HCT116 (cell line): ENCODE results near the gene S100PBP. TPM values are rescaled to one million over a fixed set of nuclear protein-coding genes. Genes with fewer than 3 reads are reported as not detected.

Experiments used
- ATAC-seq: fragments of 200-7000 bp; cut with Tn5 transposase; 2 replicates; pipeline ENCODE4 v1.9.1; 2020; ENCODE audit warnings: mild to moderate bottlenecking, moderate library complexity
- BruUV-seq: library from RNA; stranded (reverse); fragments of 400-500 nt; replicated peaks from 2 replicates; lab custom pipeline; 2021; lab: Mats Ljungman, UMichigan
- CTCF ChIA-PET: fragments of 300-600 bp; sonication (Branson Sonifier 250); formaldehyde crosslinking; loops from one replicate; lab custom pipeline; 2021; ENCODE audit warnings: antibody characterized with exemption; lab: Charles Lee
- POLR2A ChIA-PET: fragments of 300-600, 350-600 bp; sonication (Branson Sonifier 250); formaldehyde crosslinking; loops from one replicate; lab custom pipeline; 2021; ENCODE audit warnings: antibody characterized with exemption; lab: Charles Lee
- RAD21 ChIA-PET, 2 experiments: fragments of 300-600 bp; sonication (Branson Sonifier 250); formaldehyde crosslinking; loops; one replicate each; lab custom pipeline; 2023; ENCODE audit warnings: low total read pairs in 2 of 2; ENCODE audit not compliant: uncharacterized antibody in 2 of 2, unreplicated experiment in 2 of 2, low non-redundant PET in 1 of 2; lab: Charles Lee
- DNase-seq: peaks from one replicate; pipeline ENCODE4 v3.0.0-alpha.2; 2010; ENCODE audit warnings: low read depth, low spot score
- H2AFZ ChIP-seq: fragments of 200-600 bp; shearing (Covaris generic), sonication (generic); 2 replicates; pipeline ENCODE4 v1.6.1; 2017; ENCODE audit warnings: low read depth, mixed run types, mixed read lengths, antibody characterized with exemption, low read length; ENCODE audit not compliant: poor library complexity, severe bottlenecking
- H3K27ac ChIP-seq: 2 replicates; pipeline ENCODE4 v1.5.1; 2012; ENCODE audit warnings: low read depth, low read length
- H3K27me3 ChIP-seq: fragments of 200-600 bp; sonication (generic); 2 replicates; pipeline ENCODE4 v1.6.1; 2016; ENCODE audit warnings: mixed run types, low read length, mixed read lengths; ENCODE audit not compliant: insufficient read depth
- H3K36me3 ChIP-seq, 2 experiments: fragments of 200-500 bp in 1 of 2; fragments of 200-600 bp in 1 of 2; sonication (Bioruptor generic) in 1 of 2; sonication (generic) in 1 of 2; 2 replicates each; pipeline versions ENCODE4 v1.5.1 to v1.6.1; 2014 to 2016; ENCODE audit warnings: low read length in 2 of 2, inconsistent platforms in 1 of 2, mixed read lengths in 1 of 2, mixed run types in 1 of 2; ENCODE audit not compliant: insufficient read depth in 2 of 2, control insufficient read depth in 1 of 2
- H3K4me1 ChIP-seq, 2 experiments: fragments of 200-600 bp in 1 of 2; sonication (generic) in 1 of 2; 2 replicates each; pipeline versions ENCODE4 v1.5.1 to v1.6.1; 2012 to 2017; ENCODE audit warnings: low read length in 2 of 2, inconsistent platforms in 1 of 2, mild to moderate bottlenecking in 1 of 2, mixed read lengths in 1 of 2, mixed run types in 1 of 2, moderate library complexity in 1 of 2; ENCODE audit not compliant: insufficient read depth in 2 of 2, control insufficient read depth in 1 of 2
- H3K4me2 ChIP-seq: fragments of 200-600 bp; sonication (generic); 2 replicates; pipeline ENCODE4 v1.6.1; 2017; ENCODE audit warnings: mixed run types, low read length, mixed read lengths
- H3K4me3 ChIP-seq, 2 experiments: fragments of 200-600 bp in 1 of 2; sonication (generic) in 1 of 2; replicated peaks in 1 of 2; 2 replicates each; pipeline ENCODE4 v1.5.1; 2011 to 2016; ENCODE audit warnings: low read length in 2 of 2, control low read depth in 1 of 2, low read depth in 1 of 2, mild to moderate bottlenecking in 1 of 2, mixed read lengths in 1 of 2, mixed run types in 1 of 2
- H3K79me2 ChIP-seq: fragments of 200-600 bp; sonication (generic); 2 replicates; pipeline ENCODE4 v1.6.1; 2017; ENCODE audit warnings: mild to moderate bottlenecking, mixed run types, low read length, moderate library complexity, mixed read lengths; ENCODE audit not compliant: insufficient read depth
- H3K9ac ChIP-seq: fragments of 200-600 bp; sonication (generic); 2 replicates; pipeline ENCODE4 v1.6.1; 2016; ENCODE audit warnings: low read length, mixed read lengths
- H3K9me2 ChIP-seq: fragments of 200-600 bp; sonication (generic), shearing (Covaris generic); 2 replicates; pipeline ENCODE4 v1.6.1; 2017; ENCODE audit warnings: mixed run types, mild to moderate bottlenecking, moderate library complexity; ENCODE audit not compliant: insufficient read depth
- H3K9me3 ChIP-seq, 2 experiments: fragments of 200-500 bp in 1 of 2; fragments of 200-600 bp in 1 of 2; sonication (Bioruptor generic) in 1 of 2; sonication (generic) in 1 of 2; 2 replicates each; pipeline ENCODE4 v1.6.1; 2014 to 2017; ENCODE audit warnings: low read length in 2 of 2, mixed read lengths in 2 of 2, inconsistent platforms in 1 of 2, low read depth in 1 of 2, mild to moderate bottlenecking in 1 of 2, mixed run types in 1 of 2, moderate library complexity in 1 of 2; ENCODE audit not compliant: control insufficient read depth in 1 of 2, insufficient read depth in 1 of 2
- H4K20me1 ChIP-seq: fragments of 200-600 bp; sonication (generic), shearing (Covaris generic); 2 replicates; pipeline ENCODE4 v1.6.1; 2017; ENCODE audit warnings: mixed run types, mild to moderate bottlenecking, moderate library complexity; ENCODE audit not compliant: insufficient read depth
- CEBPB ChIP-seq: IDR thresholded peaks from 2 replicates; pipeline ENCODE4 v1.6.1; 2012; ENCODE audit warnings: low read depth
- EGR1 ChIP-seq: IDR thresholded peaks from 2 replicates; pipeline ENCODE4 v1.6.1; 2012; ENCODE audit warnings: low read depth
- ELF1 ChIP-seq: IDR thresholded peaks from 2 replicates; pipeline ENCODE4 v1.6.1; 2012; ENCODE audit warnings: low read depth, borderline replicate concordance
- POLR2AphosphoS5 ChIP-seq: IDR thresholded peaks from 2 replicates; pipeline ENCODE4 v1.6.1; 2011; ENCODE audit warnings: mild to moderate bottlenecking, low read depth, low read length, moderate library complexity
- TCF7L2 ChIP-seq: IDR thresholded peaks from 2 replicates; pipeline ENCODE4 v1.7.0; 2011; ENCODE audit warnings: borderline replicate concordance, inconsistent platforms; ENCODE audit not compliant: insufficient read depth, insufficient read length; ENCODE audit errors: extremely low read depth
- ZNF274 ChIP-seq: fragments of 200-500 bp; sonication (Bioruptor generic); IDR thresholded peaks from 2 replicates; pipeline ENCODE4 v1.6.1; 2014; ENCODE audit warnings: mild to moderate bottlenecking, low read depth, low read length, inconsistent platforms
- intact Hi-C: fragments of 100-400 bp; cut with micrococcal nuclease; formaldehyde crosslinking; loops from 2 replicates; pipeline ENCODE4 v1.10.0; 2022
- total RNA-seq: library from RNA; stranded (reverse); gene quantifications from one replicate; pipeline ENCODE4 v1.2.1, GENCODE V29; 2021; ENCODE audit not compliant: unreplicated experiment
- TF ChIP-seq, protein P1 (sequence below): IDR thresholded peaks from 2 replicates; pipeline ENCODE4 v1.6.1; 2012; ENCODE audit warnings: low read depth
- TF ChIP-seq, protein P2 (sequence below), 3 experiments: fragments of 200-600 bp in 1 of 3; sonication (generic) in 1 of 3; IDR thresholded peaks in 2 of 3; conservative IDR thresholded peaks in 1 of 3; 2 replicates each; pipeline ENCODE4 v1.5.1; 2012 to 2017; ENCODE audit warnings: low read depth in 2 of 3, low read length in 2 of 3, antibody characterized with exemption in 1 of 3, borderline replicate concordance in 1 of 3, control low read depth in 1 of 3, mild to moderate bottlenecking in 1 of 3, mixed read lengths in 1 of 3, mixed run types in 1 of 3, moderate library complexity in 1 of 3; ENCODE audit not compliant: insufficient read depth in 1 of 3
- TF ChIP-seq, protein P3 (sequence below): IDR thresholded peaks from 2 replicates; pipeline ENCODE4 v1.6.1; 2011; ENCODE audit warnings: mild to moderate bottlenecking, low read length, moderate library complexity; ENCODE audit not compliant: insufficient replicate concordance; ENCODE audit errors: extremely low read depth

S100PBP gene
- total RNA-seq, 1 experiment from 2014 or later: 38.2 TPM

DNA sequence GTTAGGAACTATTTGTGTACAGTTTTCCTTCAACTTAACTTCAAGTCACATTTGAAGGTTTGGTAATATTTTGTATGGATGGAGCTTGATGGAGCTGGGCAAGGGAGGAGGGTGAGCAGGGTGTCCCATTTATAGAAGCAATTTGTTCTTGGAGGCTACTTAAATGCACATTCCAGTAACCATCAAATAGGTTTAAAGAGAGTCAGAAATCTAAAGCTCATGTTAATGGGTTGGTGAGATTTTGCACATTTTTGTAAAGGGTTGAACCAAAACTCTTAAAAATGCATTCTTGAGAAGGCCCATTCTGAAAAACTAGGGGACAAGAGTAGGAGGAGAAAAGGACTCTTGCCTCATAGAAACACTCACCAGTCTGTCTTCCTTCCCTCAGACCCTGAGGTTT, 43.1 kb downstream of the S100PBP start:
- Histone ChIP-seq H3K9me3 (no peaks in the 10 kb centered on the region), H2AFZ (no peak overlapping the region), H3K27ac (no peak overlapping the region), H3K4me2 (no peak overlapping the region), H3K79me2 (no peaks in the 10 kb centered on the region), H4K20me1 (no peaks in the 10 kb centered on the region; the same call in 1 of the 2 replicates), H3K4me1 (no peaks in the 10 kb centered on the region), H3K9me2 (no peaks in the 10 kb centered on the region), H3K27me3 (no peaks in the 10 kb centered on the region), H3K4me3 (no peak overlapping the region), H3K9ac (no peak overlapping the region), H3K36me3 (peaks cover 13 to 14% of the 10 kb centered on the region in 2 experiments; a peak in 2 of 4 replicates)
- CTCF ChIA-PET: no interaction called here
- TF ChIP-seq EGR1 (no peak), CEBPB (no peak), POLR2AphosphoS5 (no peak), ELF1 (no peak), ZNF274 (no peak), TCF7L2 (no peak)
- TF ChIP-seq, protein P1, sequence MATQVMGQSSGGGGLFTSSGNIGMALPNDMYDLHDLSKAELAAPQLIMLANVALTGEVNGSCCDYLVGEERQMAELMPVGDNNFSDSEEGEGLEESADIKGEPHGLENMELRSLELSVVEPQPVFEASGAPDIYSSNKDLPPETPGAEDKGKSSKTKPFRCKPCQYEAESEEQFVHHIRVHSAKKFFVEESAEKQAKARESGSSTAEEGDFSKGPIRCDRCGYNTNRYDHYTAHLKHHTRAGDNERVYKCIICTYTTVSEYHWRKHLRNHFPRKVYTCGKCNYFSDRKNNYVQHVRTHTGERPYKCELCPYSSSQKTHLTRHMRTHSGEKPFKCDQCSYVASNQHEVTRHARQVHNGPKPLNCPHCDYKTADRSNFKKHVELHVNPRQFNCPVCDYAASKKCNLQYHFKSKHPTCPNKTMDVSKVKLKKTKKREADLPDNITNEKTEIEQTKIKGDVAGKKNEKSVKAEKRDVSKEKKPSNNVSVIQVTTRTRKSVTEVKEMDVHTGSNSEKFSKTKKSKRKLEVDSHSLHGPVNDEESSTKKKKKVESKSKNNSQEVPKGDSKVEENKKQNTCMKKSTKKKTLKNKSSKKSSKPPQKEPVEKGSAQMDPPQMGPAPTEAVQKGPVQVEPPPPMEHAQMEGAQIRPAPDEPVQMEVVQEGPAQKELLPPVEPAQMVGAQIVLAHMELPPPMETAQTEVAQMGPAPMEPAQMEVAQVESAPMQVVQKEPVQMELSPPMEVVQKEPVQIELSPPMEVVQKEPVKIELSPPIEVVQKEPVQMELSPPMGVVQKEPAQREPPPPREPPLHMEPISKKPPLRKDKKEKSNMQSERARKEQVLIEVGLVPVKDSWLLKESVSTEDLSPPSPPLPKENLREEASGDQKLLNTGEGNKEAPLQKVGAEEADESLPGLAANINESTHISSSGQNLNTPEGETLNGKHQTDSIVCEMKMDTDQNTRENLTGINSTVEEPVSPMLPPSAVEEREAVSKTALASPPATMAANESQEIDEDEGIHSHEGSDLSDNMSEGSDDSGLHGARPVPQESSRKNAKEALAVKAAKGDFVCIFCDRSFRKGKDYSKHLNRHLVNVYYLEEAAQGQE: no peak
- TF ChIP-seq, protein P2, sequence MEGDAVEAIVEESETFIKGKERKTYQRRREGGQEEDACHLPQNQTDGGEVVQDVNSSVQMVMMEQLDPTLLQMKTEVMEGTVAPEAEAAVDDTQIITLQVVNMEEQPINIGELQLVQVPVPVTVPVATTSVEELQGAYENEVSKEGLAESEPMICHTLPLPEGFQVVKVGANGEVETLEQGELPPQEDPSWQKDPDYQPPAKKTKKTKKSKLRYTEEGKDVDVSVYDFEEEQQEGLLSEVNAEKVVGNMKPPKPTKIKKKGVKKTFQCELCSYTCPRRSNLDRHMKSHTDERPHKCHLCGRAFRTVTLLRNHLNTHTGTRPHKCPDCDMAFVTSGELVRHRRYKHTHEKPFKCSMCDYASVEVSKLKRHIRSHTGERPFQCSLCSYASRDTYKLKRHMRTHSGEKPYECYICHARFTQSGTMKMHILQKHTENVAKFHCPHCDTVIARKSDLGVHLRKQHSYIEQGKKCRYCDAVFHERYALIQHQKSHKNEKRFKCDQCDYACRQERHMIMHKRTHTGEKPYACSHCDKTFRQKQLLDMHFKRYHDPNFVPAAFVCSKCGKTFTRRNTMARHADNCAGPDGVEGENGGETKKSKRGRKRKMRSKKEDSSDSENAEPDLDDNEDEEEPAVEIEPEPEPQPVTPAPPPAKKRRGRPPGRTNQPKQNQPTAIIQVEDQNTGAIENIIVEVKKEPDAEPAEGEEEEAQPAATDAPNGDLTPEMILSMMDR (IDR thresholded peaks at IDR 0.05 in 2 of 3, conservative IDR thresholded peaks at IDR 0.05 in 1 of 3; ENCODE audit: borderline replicate concordance in 1 of 3, insufficient read depth in 1 of 3, low read depth in 2 of 3, low read length in 2 of 3): no peak
- TF ChIP-seq, protein P3, sequence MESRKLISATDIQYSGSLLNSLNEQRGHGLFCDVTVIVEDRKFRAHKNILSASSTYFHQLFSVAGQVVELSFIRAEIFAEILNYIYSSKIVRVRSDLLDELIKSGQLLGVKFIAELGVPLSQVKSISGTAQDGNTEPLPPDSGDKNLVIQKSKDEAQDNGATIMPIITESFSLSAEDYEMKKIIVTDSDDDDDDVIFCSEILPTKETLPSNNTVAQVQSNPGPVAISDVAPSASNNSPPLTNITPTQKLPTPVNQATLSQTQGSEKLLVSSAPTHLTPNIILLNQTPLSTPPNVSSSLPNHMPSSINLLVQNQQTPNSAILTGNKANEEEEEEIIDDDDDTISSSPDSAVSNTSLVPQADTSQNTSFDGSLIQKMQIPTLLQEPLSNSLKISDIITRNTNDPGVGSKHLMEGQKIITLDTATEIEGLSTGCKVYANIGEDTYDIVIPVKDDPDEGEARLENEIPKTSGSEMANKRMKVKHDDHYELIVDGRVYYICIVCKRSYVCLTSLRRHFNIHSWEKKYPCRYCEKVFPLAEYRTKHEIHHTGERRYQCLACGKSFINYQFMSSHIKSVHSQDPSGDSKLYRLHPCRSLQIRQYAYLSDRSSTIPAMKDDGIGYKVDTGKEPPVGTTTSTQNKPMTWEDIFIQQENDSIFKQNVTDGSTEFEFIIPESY: no peak
- RAD21 ChIA-PET: no interaction called here
- intact Hi-C loops: no loop called here
- ATAC-seq (no peak), DNase-seq (no peak)
- BruUV-seq: no TSS peak
- POLR2A ChIA-PET: no interaction called here
